NCI-H748 treated with DMSO at 0.1 percent for 48 hours (cell line): ENCODE measurements around the gene P2RY12.

Source experiments
- DNase-seq: peaks from one replicate; lab custom pipeline; 2025; lab: John Stamatoyannopoulos, UW

The P2RY12 gene

DNA sequence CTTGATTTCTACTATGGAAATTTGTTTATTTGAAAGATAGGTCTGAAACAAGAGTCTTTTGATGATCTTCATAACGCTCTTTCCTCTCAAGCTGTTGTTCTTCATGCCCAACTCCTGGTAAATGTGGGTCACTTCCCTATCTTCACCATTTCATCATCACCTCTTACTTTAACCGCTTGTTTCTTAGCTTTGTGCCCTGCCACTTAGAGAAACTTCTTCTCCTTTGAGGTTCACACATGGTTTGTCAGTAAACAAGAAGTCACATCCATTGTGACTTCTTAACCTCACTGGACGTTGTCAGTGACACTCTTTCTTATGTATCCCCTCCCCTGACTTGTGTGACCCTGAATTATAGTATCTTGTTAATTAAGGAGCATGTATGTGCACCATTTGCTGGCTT is 38.3 kb downstream of the P2RY12 start:
- DNase-seq: no peak

DNA sequence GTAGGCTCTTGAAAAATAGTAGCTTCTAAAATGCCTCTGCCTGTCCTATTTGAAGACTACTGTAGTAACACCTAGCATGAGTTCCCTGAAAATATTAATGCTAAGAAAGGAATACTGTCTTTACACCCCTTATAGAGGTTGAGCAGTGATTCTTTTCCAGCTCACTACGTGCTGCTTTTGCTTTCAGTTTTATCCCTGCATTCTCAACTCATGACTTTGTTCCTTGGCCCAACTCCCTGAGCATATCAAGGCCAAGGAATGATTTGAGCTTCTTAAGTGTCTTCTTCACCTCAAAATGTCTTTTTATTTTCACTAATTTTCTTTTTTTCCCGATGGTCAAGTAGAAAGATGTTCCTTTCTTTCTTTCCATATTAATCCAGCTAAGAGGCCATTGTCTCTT is 38.7 kb downstream of the P2RY12 start:
- no peak for DNase-seq

DNA sequence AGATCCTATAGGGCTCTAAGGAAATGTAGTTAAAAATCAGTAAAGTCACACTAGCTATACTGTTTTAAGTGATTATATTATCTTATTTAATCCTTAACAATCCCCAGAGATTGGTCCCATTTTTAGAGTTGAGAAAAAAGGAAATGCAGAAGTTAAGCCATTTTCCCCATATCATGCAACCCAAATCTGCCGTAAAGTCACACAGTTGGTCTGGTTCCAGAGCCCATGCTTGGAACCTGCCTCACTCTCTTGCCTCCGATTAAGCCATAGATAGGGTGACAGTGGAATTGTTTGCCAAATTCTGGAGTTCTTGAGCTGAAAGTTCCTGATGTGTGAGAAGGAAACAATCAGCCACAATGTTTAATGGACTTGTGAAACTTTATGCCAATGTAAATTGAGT is 52.9 kb downstream of the P2RY12 start:
- DNase-seq: no peak

DNA sequence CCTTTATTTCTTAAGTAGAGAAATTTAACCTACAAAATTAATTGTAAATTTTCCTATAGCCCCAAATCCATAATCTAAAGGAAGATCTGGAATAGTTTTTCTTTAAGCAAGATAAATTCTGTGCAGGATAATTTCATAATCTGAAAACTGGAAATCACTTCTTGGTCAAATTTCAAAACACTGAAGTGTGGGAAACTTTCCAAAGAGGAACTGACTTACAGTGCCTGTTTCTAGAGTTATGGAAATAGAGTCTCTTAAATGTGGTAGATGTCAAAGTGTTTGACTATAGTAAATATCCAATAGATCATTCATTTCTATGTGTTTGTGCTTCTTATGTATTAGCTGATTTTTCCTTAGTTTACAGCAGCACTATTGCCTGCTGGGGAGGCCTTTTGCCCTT is 53.7 kb downstream of the P2RY12 start:
- no peak for DNase-seq

DNA sequence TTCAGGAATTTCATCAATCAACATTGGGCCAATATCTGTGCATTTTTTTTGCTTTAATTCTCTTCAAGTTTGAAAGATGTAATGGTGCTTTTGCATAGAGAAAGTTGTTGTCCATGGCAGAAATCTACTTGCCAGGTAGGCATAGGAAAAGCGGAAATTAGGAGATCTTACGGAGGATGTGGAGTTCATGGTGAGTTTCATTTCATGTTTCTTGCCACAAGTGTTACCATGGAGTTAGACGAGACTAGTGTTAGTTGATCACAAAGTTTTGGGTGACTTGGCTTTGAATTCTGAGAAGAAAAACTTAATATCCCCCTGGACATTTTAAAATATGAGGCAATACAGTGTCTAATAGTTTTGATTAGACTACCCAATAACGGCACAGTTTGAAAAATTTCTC is 54.2 kb downstream of the P2RY12 start:
- DNase-seq: no peak

DNA sequence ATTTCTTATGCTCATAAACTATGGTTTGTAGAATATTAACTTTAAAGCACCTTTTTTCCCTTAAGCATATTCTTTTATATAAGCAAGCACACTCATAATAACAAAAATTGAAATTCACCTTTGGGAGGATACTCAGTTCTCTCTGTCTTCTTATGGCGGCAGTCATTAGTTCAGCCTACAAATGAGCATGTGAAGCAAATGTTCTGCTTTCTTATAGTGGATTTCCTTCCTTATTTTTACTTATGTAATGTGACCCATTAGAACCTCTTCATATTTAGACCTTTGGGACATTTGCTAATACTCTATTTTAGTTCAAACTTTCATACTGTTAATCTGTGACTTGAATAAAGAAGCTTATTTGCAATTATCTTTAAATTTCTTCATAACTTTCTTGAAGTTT is 55.2 kb downstream of the P2RY12 start, which contains the start of gene P2RY13:
Gene P2RY13, minus strand, starts transcription at position 187 of the 400 bp plus-strand sequence. Its CDS starts 21 bp downstream, at position 166.
- no peak for DNase-seq

DNA sequence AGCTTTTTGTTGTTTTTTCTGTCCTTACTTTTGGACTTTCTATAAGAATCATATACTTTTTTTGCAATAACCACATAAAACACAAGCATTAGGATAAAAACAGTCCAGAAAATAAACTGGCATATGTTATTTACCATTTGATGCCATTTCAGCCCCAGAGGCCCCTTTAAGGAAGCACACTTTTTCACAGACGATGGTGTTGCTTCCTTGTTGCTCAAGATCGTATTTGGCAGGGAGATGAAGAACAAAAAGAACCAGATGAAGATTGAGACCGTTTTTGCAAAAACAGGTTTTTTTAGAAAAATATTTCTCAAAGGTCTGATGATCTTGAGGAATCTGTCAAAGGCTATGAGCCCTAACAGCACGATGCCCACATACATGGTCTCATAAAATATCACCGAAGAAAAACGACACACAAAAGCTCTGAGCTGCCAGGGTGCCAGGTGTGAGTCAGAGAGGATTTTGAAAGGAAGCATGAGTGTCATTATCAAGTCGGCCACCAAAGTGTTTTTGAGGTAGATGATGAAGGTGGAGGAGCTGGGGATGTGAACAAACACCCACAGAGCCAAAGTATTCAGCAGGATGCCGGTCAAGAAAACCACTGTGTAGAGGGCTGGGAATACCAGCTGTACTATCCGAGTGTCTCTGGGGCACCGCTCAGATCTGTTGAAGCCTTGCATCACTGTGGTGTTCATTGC is 56.1 kb downstream of the P2RY12 start:
- DNase-seq: no peak

DNA sequence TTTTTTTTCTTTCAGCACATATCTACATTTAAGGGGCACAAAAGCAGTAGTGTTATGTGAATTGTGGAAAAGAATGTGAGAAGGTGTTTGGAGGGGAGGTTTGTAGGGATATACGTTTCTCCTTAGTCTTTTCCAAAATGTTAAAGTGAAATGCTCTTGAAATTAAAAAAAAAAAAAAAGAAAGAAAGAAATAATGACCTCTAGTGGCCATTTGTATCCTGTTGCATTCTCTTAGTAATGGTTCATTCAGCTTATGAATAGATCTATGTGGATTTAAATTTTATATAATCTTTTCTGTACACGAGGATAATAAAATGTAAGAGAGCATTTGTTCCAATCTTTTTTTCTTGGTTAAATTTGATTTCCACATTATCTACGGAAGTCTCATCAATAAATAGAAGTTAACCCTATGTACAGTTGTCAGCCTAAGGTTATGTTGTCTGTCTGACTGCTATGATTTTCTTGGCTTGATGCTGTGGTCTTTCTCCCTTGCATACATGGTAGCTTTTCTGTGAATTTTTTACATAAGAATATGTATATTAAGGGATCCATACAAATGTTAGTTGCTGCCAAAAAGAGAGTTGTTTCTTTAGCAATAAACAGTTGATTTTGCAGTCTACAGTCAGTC is 56.9 kb downstream of the P2RY12 start:
- DNase-seq: no peak

DNA sequence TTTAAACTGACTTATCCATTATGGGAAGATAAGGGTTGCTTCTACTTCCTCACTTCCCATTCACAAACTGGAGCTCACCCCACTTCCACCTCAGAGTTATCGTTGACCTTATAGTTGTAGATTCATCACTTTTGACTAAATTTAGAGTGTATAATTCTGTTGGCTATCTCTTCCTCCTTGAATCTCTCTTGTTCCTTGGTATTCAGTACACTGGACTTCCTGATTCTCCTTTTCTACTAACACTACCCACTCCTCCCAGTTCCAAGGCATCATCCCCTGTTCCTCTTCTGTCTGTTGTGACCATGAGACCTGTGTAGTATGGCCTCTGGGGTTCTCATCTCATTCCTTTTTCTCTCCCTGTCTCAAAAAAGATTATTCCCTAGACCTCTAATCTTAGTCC is 62.0 kb downstream of the P2RY12 start:
- DNase-seq: no peak

DNA sequence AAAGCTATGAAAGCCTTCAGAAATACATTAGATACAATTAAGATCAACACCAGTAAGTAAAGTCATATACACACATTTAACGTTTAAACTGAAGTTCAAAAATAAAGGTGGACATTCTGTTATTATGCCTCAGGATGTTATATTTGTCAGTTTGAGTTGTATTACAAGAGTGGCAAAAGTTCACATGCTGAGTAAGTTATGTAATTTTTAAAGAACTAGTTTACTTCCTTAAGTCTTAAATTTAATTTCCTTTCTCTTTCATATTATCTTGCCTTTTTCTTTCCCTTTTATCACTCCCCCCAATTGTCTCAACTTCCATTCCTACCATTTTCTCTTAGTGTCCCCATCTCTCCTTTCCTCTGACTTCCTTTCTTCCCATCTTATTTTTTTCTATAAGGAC is 63.0 kb downstream of the P2RY12 start:
- DNase-seq: no peak

DNA sequence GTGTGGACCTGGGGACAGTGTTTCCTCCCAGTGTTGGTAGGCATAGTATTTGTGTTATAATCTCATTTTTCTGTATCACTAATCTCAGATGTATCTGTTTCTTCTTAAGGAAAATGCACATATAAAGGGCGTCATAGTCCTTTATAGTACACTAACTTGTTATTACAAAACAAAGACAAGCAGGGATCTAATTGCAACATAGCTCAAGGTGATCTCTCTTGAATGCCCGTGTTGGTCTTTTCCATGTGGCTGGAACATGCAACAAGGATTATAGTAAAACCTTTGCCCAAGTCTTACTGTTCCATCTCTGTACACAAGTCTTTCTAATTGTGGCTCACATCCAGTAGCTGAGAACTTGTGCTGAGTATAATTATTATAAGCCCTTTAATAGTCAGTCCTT is 64.4 kb downstream of the P2RY12 start:
- DNase-seq: no peak

DNA sequence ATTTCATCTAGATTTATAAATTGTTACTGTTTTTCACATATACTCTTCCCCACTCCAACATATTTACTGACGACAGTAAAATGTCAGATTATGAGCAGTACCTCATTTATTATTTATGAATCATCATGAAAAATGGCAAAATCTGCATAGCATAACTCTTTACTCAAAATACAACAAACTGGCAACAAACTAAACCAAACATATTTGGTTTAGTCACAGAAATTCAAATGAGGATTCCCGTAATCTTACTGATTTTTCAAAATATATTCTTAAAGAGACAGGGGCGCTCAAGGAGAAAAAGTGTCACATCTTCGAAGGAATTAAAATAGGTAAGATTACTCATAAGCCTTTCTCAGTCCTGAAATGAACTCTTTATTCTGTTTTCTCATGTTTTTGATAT is 64.9 kb downstream of the P2RY12 start:
- DNase-seq: no peak

DNA sequence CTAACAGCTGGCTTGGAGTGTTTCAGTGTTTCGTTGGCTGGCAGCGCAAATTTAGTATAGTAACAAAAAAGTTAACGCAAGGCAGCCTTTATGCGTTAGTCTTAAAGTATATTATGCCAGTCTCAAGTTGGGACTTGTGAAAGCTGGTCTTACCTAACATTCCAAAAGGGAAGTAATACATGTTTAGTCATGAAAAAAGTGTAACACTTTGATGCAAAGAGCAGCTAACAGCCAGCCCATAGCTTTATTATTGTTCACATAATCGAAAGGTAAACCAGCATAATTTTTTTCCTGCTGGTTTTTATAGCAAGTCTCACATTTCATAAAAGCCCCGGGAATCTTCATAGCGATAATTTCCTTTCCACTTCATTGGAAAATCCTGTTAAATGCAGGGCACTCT is 65.6 kb downstream of the P2RY12 start:
- DNase-seq: no peak

DNA sequence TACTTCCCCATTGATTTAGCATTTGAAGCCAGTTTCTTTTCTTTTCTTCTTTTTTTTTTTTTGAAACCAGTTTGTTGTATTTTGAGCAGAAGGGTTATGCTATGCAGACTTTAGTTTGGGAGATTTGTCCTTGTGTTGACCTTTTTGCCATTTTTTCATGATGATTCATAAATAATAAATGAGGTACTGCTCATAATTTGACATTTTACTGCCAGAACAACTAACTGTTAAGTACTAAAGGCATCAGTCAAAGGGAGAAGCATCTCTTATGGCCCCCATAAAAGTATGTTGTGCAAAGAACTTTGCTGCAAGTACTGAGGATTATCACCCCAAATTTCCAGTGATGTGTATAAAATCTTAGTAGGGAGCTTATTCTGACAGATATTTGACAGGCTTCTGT is 66.2 kb downstream of the P2RY12 start:
- no peak for DNase-seq

DNA sequence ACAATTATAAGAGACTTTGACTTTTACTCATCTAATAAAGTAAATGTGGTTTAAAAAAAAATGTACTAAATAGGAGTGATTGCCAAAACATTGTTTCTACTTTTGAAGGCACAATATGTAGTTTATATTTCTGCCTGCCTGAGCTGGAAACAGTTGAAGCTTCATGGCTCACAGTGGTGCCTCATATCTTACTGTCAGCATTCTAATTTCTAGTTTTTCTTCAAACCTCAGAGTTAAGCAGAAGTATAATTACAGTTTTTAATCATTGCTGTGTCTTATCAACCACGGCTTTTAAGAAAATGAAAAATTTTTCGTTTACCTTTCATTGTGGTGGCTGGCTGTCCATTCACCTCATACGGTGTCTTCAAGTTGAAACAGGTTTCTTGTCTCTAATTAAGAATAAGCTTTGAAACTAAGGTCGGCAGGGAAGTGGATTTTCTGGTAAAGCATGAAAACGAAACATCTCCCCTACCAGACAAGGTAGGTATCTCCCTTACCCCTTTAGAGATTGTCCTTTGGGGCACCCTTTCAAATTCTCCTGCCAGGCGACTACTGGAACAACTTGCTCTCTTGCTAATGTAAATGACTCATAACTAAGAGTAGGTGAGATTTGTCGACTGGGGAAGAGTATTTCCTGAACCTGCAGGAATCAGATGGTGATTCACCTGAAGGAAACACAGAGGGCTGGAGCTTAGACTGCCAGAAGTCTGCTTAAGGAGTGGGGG is 68.1 kb downstream of the P2RY12 start, which contains the start of gene GPR87:
Gene GPR87, minus strand, starts transcription at position 554 of the 725 bp plus-strand sequence. CDS start 16,720 bp downstream, outside the sequence.
- DNase-seq: no peak

DNA sequence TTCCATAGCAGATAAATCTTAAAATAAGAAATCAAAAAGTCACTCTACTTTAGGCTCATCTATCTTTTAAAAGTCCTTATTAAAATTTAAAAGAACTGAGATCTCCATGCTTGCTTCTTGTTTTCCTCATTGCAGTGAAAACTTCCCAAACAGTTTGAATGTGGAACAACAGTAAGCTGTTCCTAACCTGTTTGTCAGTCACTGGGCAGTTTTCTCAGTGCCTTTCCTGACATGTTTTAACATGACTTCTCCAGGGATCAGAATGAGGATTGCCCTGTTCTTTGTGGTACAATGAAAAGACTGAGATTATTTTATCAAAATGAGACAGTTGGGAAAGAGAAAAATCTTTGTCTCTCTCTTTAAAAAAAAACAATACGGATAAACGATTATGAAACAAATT is 68.7 kb downstream of the P2RY12 start:
- DNase-seq: no peak

DNA sequence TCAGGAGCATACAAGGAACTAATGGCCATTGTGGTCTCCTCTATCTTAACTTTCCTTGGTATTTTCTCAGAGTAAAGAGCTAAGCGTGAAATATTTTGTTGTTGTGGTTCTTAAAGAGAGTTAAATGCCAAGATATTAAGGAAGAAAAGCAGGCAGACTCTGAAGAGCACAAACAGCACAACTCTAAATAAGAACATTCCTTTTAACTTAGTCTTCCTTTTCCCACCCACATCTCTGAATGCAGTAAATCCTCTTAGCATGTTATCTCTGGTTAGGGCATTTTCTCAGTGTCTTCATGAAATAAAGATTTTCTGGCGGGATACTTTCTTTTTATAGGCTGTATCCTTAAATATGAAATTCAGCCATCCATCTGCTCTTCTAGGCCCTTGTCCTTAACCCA is 69.4 kb downstream of the P2RY12 start:
- no peak for DNase-seq

DNA sequence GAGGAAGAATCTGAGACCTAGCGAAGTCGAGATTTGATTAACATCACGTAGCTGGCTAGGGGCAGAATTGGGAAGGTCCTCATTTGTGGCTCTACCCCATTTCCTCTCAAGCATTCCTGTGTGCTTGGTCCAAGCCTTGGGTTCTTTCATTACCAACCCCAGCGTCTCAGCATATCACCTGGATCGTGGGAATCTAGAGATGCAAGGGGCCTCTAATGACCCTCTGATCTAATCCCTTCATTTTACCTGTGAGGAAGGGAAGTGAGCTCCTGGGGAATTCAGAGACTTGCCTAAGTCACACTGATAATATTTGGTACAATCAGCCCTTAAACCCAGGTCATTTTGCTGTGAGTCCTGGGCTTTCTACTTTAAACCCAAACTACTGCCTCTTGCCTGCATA is 70.0 kb downstream of the P2RY12 start:
- no peak for DNase-seq

DNA sequence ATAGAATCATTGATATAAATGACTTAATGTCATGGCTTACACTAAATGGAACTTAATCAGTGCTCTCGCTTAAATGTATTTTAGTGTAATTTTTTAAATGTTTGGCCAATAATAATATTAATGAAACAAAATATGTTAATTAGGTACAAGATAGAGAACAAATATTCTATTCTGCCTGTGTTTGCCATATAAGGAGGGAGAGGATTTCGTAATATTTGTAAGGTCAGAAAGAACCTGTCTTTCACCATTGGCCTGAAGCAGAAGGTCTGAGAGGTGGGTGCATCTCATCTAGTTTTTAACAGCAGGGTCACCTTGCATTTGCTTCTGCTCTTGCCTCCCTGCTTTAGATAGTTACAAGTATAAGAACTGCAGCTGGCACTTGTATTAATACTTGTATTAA is 70.4 kb downstream of the P2RY12 start:
- no peak for DNase-seq

DNA sequence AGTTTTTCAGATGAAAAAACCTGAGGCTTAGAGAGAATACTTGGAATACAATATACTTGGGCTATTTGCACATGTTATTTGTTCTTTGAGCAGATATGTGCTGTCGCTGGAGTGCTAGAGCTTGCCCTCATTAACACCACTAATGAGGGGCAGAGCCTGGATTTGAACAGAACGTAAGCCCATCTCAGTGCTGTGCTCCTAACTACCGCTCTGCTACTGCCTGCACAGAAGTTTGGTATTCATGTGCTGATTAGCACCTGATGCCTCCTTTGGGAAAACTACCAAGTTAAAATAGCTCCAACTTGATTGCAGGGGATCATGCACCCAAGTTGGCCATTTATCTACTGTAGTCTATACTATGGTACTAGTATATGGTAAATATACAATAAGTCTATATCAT is 71.6 kb downstream of the P2RY12 start:
- DNase-seq: no peak

DNA sequence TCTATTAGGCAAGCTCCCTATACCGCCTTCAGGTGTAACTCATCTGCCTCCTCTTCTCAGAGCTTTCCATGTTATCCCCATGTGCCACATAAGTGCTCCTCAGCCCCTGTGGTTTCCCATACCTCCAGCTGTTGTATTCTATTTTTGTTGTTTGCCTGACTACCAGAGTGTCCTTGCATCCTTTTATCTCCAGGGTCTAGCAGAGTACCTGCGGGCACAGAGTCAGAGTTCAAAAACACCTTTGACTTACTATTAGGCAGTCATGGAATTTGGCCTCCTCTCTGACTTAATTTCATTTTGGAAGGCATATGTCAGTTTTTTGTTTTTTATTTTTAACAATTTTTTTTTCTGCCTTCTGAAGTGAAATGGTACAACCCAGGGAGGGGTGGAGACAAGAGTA is 75.0 kb downstream of the P2RY12 start:
- no peak for DNase-seq

DNA sequence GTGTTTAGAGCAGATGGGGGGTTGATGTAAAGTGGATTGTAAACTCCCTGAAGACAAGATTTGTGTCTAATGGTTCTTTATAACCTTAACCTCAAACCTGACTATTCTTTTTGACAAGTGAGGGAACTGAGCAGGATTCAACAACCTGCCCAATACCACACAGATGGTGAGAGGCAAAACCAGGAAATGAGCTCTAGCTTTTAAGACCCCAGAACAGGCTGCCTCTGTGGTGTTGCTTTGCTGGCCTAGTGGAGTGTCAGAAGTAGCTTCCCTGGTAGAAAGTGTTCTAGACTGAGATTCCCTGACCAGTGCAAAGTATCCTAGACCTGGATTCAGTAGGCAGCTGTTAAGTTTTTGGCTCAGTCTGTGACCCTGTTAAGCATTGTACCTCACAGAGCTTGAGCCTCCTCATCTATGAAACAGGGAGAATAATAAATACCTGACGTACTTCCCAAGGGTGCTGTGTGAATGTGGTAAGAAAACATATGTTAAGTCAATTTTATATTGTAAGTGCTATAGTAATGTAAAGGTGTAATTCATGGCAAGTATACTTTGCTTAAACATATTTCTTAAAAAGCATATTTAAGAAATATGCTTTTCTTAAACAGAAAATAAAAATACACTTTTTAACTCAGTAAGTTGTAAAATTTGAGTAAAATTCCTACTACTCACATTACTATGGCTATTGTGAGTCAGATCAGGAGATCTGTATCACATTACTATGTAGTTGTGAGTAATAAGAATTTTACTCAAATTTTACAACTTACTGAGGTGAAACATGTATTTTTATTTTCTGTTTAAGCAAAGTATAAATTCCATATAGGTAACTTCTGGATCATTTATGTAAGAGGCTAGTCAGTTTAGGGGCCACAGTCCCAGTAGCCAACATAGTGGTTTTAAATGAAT is 76.7 kb downstream of the P2RY12 start:
- no peak for DNase-seq
